IMR-90 (cell line): ENCODE data around the gene CERK. TPM values are rescaled to one million over a fixed set of nuclear protein-coding genes. Genes with fewer than 3 reads are reported as not detected.
"Not testable (repeated sequence)": the region's sequence is repeated elsewhere in the genome, so short reads cannot be mapped to it uniquely, and the experiment has no call there.

ENCODE experiments used
- ATAC-seq: fragments of 200-7000 bp; cut with Tn5 transposase; 2 replicates; pipeline ENCODE4 v1.9.1; 2020; ENCODE audit warnings: low read depth, mild to moderate bottlenecking, moderate library complexity
- BruUV-seq: library from RNA; stranded (reverse); fragments of 400-500 nt; replicated peaks from 2 replicates; lab custom pipeline; 2021; lab: Mats Ljungman, UMichigan
- CTCF ChIA-PET: fragments of 300-600 bp; formaldehyde crosslinking; extraction: SDS; loops from one replicate; lab custom pipeline; 2021; ENCODE audit warnings: antibody characterized with exemption; lab: Yijun Ruan, JAX
- POLR2A ChIA-PET: fragments of 300-600 bp; sonication (Branson Sonifier 250); formaldehyde crosslinking; loops from one replicate; lab custom pipeline; 2022; ENCODE audit warnings: antibody characterized with exemption; ENCODE audit not compliant: unreplicated experiment; lab: Charles Lee
- DNase-seq: peaks from one replicate; pipeline ENCODE4 v3.0.0; 2013
- H2AFZ ChIP-seq: replicated peaks from 2 replicates; pipeline ENCODE3; 2013; ENCODE audit warnings: low read length, mild to moderate bottlenecking; ENCODE audit not compliant: poor library complexity
- H2AK5ac ChIP-seq: 2 replicates; pipeline ENCODE4 v1.6.1; 2013; ENCODE audit warnings: low read depth, low read length, inconsistent platforms
- H2AK9ac ChIP-seq: replicated peaks from 2 replicates; pipeline ENCODE3; 2013; ENCODE audit warnings: mild to moderate bottlenecking, low read depth, low read length, moderate library complexity; ENCODE audit not compliant: poor library complexity
- H2BK120ac ChIP-seq: 2 replicates; pipeline ENCODE4 v1.6.1; 2013; ENCODE audit warnings: low read depth, low read length, inconsistent platforms
- H2BK15ac ChIP-seq: 3 replicates; pipeline ENCODE4 v1.6.1; 2013; ENCODE audit warnings: low read depth, low read length, inconsistent platforms
- H2BK20ac ChIP-seq: 2 replicates; pipeline ENCODE4 v1.6.1; 2013; ENCODE audit warnings: low read depth, mild to moderate bottlenecking, inconsistent platforms, low read length, moderate library complexity
- H2BK5ac ChIP-seq: 2 replicates; pipeline ENCODE4 v1.6.1; 2013; ENCODE audit warnings: mild to moderate bottlenecking, low read depth, low read length, inconsistent platforms; ENCODE audit not compliant: poor library complexity, severe bottlenecking
- H3K14ac ChIP-seq: replicated peaks from 2 replicates; pipeline ENCODE4 v1.6.1; 2013; ENCODE audit warnings: low read depth, low read length, inconsistent platforms
- H3K18ac ChIP-seq: 2 replicates; pipeline ENCODE4 v1.6.1; 2013; ENCODE audit warnings: low read depth, low read length, control low read depth
- H3K23ac ChIP-seq: 2 replicates; pipeline ENCODE4 v1.6.1; 2013; ENCODE audit warnings: low read depth, low read length, inconsistent platforms
- H3K27ac ChIP-seq: 2 replicates; pipeline ENCODE4 v1.5.1; 2013; ENCODE audit warnings: mild to moderate bottlenecking, control low read depth, low read length; ENCODE audit not compliant: insufficient read depth
- H3K27me3 ChIP-seq: 2 replicates; pipeline ENCODE4 v1.6.1; 2013; ENCODE audit warnings: low read length; ENCODE audit not compliant: control insufficient read depth, insufficient read depth
- H3K36me3 ChIP-seq: 2 replicates; pipeline ENCODE4 v1.6.1; 2013; ENCODE audit warnings: low read length, mixed read lengths; ENCODE audit not compliant: control insufficient read depth, insufficient read depth
- H3K4ac ChIP-seq: 2 replicates; pipeline ENCODE4 v1.6.1; 2013; ENCODE audit warnings: low read depth, low read length, inconsistent platforms
- H3K4me1 ChIP-seq: 2 replicates; pipeline ENCODE4 v1.6.1; 2013; ENCODE audit warnings: low read length, mixed read lengths; ENCODE audit not compliant: control insufficient read depth, insufficient read depth
- H3K4me2 ChIP-seq: 2 replicates; pipeline ENCODE4 v1.6.1; 2013; ENCODE audit warnings: low read depth, mild to moderate bottlenecking, control low read depth, low read length, moderate library complexity
- H3K4me3 ChIP-seq: 2 replicates; pipeline ENCODE4 v1.5.1; 2013; ENCODE audit warnings: low read depth, mild to moderate bottlenecking, control low read depth, low read length, moderate library complexity; ENCODE audit not compliant: insufficient read depth
- H3K56ac ChIP-seq: 2 replicates; pipeline ENCODE4 v1.6.1; 2013; ENCODE audit warnings: low read length, inconsistent platforms; ENCODE audit not compliant: insufficient read depth; ENCODE audit errors: extremely low read depth
- H3K79me1 ChIP-seq, 2 experiments: 2 replicates each; pipeline ENCODE4 v1.6.1; 2013; ENCODE audit warnings: low read length in 2 of 2, inconsistent platforms in 1 of 2, low read depth in 1 of 2
- H3K9ac ChIP-seq: 2 replicates; pipeline ENCODE4 v1.6.1; 2013; ENCODE audit warnings: low read depth, low read length, control low read depth
- H3K9me1 ChIP-seq: 2 replicates; pipeline ENCODE4 v1.6.1; 2013; ENCODE audit warnings: low read length, inconsistent platforms; ENCODE audit not compliant: insufficient read depth
- H3K9me3 ChIP-seq: 2 replicates; pipeline ENCODE4 v1.6.1; 2013; ENCODE audit warnings: low read length; ENCODE audit not compliant: control insufficient read depth, insufficient read depth
- H4K20me1 ChIP-seq: 2 replicates; pipeline ENCODE4 v1.6.1; 2013; ENCODE audit warnings: low read length, inconsistent platforms; ENCODE audit not compliant: insufficient read depth
- H4K5ac ChIP-seq: 2 replicates; pipeline ENCODE4 v1.6.1; 2013; ENCODE audit warnings: mild to moderate bottlenecking, low read depth, low read length, control low read depth
- H4K8ac ChIP-seq, 2 experiments: 2 replicates each; pipeline ENCODE4 v1.6.1; 2013; ENCODE audit warnings: low read depth in 2 of 2, low read length in 2 of 2, control low read depth in 1 of 2, inconsistent platforms in 1 of 2
- H4K91ac ChIP-seq: 2 replicates; pipeline ENCODE4 v1.6.1; 2013; ENCODE audit warnings: low read depth, low read length, inconsistent platforms; ENCODE audit not compliant: insufficient read depth
- WGBS, 2 experiments: methylation state at CpG; one replicate each; pipeline versions ENCODE4 v1.1.5 to v1.1.7; 2013; ENCODE audit warnings: missing lambda C conversion rate in 2 of 2; ENCODE audit not compliant: insufficient read length in 1 of 2; ENCODE audit errors: extremely low coverage in 2 of 2; 5-methylcytosine and 5-hydroxymethylcytosine counted together
- dilution Hi-C: fragments of 300-500 bp; cut with HindIII; formaldehyde crosslinking; loops from one replicate; pipeline ENCODE4 v1.14.3; 2018; ENCODE audit warnings: low sequenced_read_pairs; ENCODE audit not compliant: unreplicated experiment
- in situ Hi-C: fragments of 300-500 bp; cut with MboI; formaldehyde crosslinking; loops from 3 replicates; pipeline ENCODE4 v1.14.3; 2019; ENCODE audit warnings: low sequenced_read_pairs, inconsistent platforms, mixed read lengths
- intact Hi-C: fragments of 100-400 bp; cut with micrococcal nuclease; formaldehyde crosslinking; loops from 2 replicates; pipeline ENCODE4 v1.10.0; 2022
- polyA plus RNA-seq, 3 experiments: library from polyadenylated mRNA; depleted of rRNA; stranded (reverse); fragments of >200 nt; gene quantifications; 2 replicates each; pipeline ENCODE4 v1.2.3, GENCODE V29; 2012; ENCODE audit warnings: low replicate concordance in 1 of 3
- total RNA-seq: library from RNA; depleted of rRNA; stranded (reverse); fragments of >200 nt; gene quantifications from 2 replicates; pipeline ENCODE4 v1.2.3, GENCODE V29; 2012

CERK gene
- total and polyA plus RNA-seq, 2 of the 4 experiments (the other 2 are of a cell fraction) = 25.3 to 38.7 TPM

DNA sequence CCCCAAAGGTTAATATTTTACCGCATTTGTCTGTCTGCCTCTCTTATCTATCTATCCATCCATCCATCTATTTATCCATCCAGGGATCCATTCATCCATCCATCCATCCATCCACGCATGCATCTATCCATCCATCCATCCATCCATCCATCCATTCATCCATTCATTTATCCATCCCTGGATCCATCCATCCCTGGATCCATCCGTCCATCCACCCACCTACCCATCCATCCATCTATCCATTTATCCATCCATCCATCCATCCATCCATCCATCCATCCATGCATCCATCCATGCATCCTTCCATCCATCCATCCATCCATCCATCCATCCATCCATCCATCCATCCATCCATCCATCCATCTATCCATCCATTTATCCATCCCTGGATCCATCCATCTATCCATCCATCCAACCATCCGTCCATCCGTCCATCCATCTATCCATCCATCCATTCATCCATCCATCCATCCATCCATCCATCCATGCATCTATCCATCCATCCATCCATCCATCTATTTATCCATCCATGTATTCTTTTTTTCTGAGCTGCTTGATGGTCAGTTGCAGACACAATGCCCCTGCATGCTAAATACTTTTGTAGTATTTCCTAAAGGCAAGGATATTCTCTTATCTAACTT is 95.1 kb downstream of the CERK start:
- H3K4me1 ChIP-seq = peaks cover 10% of the 10 kb centered on the region
- H2AFZ ChIP-seq, H2BK5ac ChIP-seq, dilution Hi-C loops, H3K18ac ChIP-seq, H4K91ac ChIP-seq, H3K4me2 ChIP-seq, H2AK9ac ChIP-seq, H3K14ac ChIP-seq, H3K27ac ChIP-seq, H3K27me3 ChIP-seq, BruUV-seq, H3K9me1 ChIP-seq, CTCF ChIA-PET, H3K36me3 ChIP-seq, H2BK20ac ChIP-seq, POLR2A ChIA-PET, H4K8ac ChIP-seq, H4K5ac ChIP-seq, H3K4me3 ChIP-seq, H3K56ac ChIP-seq, H2BK120ac ChIP-seq, H3K9ac ChIP-seq, H3K79me1 ChIP-seq, H2BK15ac ChIP-seq, in situ Hi-C loops, H3K4ac ChIP-seq, DNase-seq, H3K9me3 ChIP-seq, ATAC-seq, H3K23ac ChIP-seq, H4K20me1 ChIP-seq, H2AK5ac ChIP-seq: not testable (repeated sequence)
- intact Hi-C loops = loop anchor here (5.0 kb wide), 1 partner anchor 66 kb away; no protein-coding TSS in a partner anchor
- 95 to 100% methylated on average over 2 to 4 of the region's 5 CpGs for WGBS, 2 experiments
